NOMO-1 treated with dmso at 0.1 percent for 144 hours (cell line): ENCODE data around the gene MAPK1.
"Not testable (repeated sequence)": the region's sequence is repeated elsewhere in the genome, so short reads cannot be mapped to it uniquely, and the experiment has no call there.

ENCODE experiments used
- DNase-seq: peaks from one replicate; lab custom pipeline; 2025; ENCODE audit not compliant: unreplicated experiment; lab: John Stamatoyannopoulos, UW

Gene MAPK1

GRCh38 chr22:21729184-21729583 lies 138.3 kb downstream of the MAPK1 start:
- DNase-seq: not testable (repeated sequence)

GRCh38 chr22:21728270-21728669 lies 139.2 kb downstream of the MAPK1 start:
- DNase-seq: no peak

- DNase-seq: no peak
Observed at GRCh38 chr22:21727768-21728167, 139.7 kb downstream of the MAPK1 start.

- DNase-seq: no peak
Observed at GRCh38 chr22:21727159-21727558, 140.3 kb downstream of the MAPK1 start.

- no peak for DNase-seq
Observed at GRCh38 chr22:21726650-21727049, 140.8 kb downstream of the MAPK1 start.

- DNase-seq: no peak
Observed at GRCh38 chr22:21725956-21726649, 141.3 kb downstream of the MAPK1 start.

- not testable (repeated sequence) for DNase-seq
Observed at GRCh38 chr22:21724496-21724895, 142.9 kb downstream of the MAPK1 start.

- not testable (repeated sequence) for DNase-seq
Observed at GRCh38 chr22:21721195-21721852, 146.1 kb downstream of the MAPK1 start.

- not testable (repeated sequence) for DNase-seq
Observed at GRCh38 chr22:21720191-21720859, 147.1 kb downstream of the MAPK1 start.

- no peak for DNase-seq
Observed at GRCh38 chr22:21719024-21719423, 148.4 kb downstream of the MAPK1 start.

- no peak for DNase-seq
Observed at GRCh38 chr22:21718499-21718898, 148.9 kb downstream of the MAPK1 start.

- not testable (repeated sequence) for DNase-seq
Observed at GRCh38 chr22:21716395-21717122, 150.9 kb downstream of the MAPK1 start.

- no peak for DNase-seq
Observed at GRCh38 chr22:21714786-21715185, 152.7 kb downstream of the MAPK1 start.

- no peak for DNase-seq
Observed at GRCh38 chr22:21714059-21714770, 153.2 kb downstream of the MAPK1 start.

- no peak for DNase-seq
Observed at GRCh38 chr22:21713428-21714058, 153.9 kb downstream of the MAPK1 start.

GRCh38 chr22:21712751-21713427 lies 154.6 kb downstream of the MAPK1 start:
- DNase-seq: peak; percentile 41

- DNase-seq: no peak
Observed at GRCh38 chr22:21711851-21712250, 155.6 kb downstream of the MAPK1 start.

GRCh38 chr22:21710156-21710555 lies 157.3 kb downstream of the MAPK1 start:
- DNase-seq: no peak

GRCh38 chr22:21709688-21710087 lies 157.8 kb downstream of the MAPK1 start:
- DNase-seq: no peak

- no peak for DNase-seq
Observed at GRCh38 chr22:21708960-21709359, 158.5 kb downstream of the MAPK1 start.
